Gastrocnemius medialis (tissue), 4 donors: ENCODE results near the gene FOXN1.

ENCODE experiments used
- CTCF ChIP-seq, 5 experiments: fragments of 450-650 bp in 3 of 5; fragments of 200-600 bp in 2 of 5; sonication (generic) in 2 of 5; IDR thresholded peaks in 4 of 5; conservative IDR thresholded peaks in 1 of 5; 1 replicate in 4 of 5; 2 replicates in 1 of 5; pipeline ENCODE4 v1.5.1; 2016 to 2019; ENCODE audit warnings: antibody characterized with exemption in 5 of 5, mild to moderate bottlenecking in 3 of 5, moderate library complexity in 3 of 5
- POLR2A ChIP-seq, 2 donors: fragments of 450-650 bp; IDR thresholded peaks; one replicate each; pipeline ENCODE4 v1.6.1; 2017; ENCODE audit warnings: antibody characterized with exemption in 2 of 2, mild to moderate bottlenecking in 2 of 2, moderate library complexity in 2 of 2

- no peak for TF ChIP-seq POLR2A (IDR thresholded peaks at IDR 0.05)
- TF ChIP-seq CTCF (IDR thresholded peaks at IDR 0.05 in 4 of 5, conservative IDR thresholded peaks at IDR 0.05 in 1 of 5), result no peak
Measured at GRCh38 chr17:28567604-28568003, 61.5 kb downstream of the FOXN1 start.
